GM18508 (cell line): ENCODE data around the gene NCLN.
"Not testable (repeated sequence)": the region's sequence is repeated elsewhere in the genome, so short reads cannot be mapped to it uniquely, and the experiment has no call there.

Source experiments
- ATAC-seq: cut with Tn5 transposase; IDR thresholded peaks from one replicate; pipeline ENCODE4 v1.9.1; 2021; ENCODE audit warnings: moderate number of reproducible peaks; ENCODE audit not compliant: insufficient read depth, unreplicated experiment

The NCLN gene

GRCh38 chr19:3196064-3196932 lies 10.6 kb downstream of the NCLN start:
- no peak for ATAC-seq

GRCh38 chr19:3196933-3197205 lies 11.1 kb downstream of the NCLN start:
- no peak for ATAC-seq

- no peak for ATAC-seq
These were observed 13.4 kb downstream of the NCLN start for GRCh38 chr19:3198901-3199700.

- ATAC-seq: no peak
These were observed 15.5 kb downstream of the NCLN start for GRCh38 chr19:3201072-3201700.

- no peak for ATAC-seq
These were observed 16.2 kb downstream of the NCLN start for GRCh38 chr19:3201911-3202310.

- no peak for ATAC-seq
These were observed 16.6 kb downstream of the NCLN start for GRCh38 chr19:3202346-3202745.

- ATAC-seq: not testable (repeated sequence)
These were observed 17.2 kb downstream of the NCLN start for GRCh38 chr19:3202895-3203294.

- no peak for ATAC-seq
These were observed 18.3 kb downstream of the NCLN start for GRCh38 chr19:3203805-3204645.

GRCh38 chr19:3204646-3205275 lies 19.0 kb downstream of the NCLN start:
- ATAC-seq: no peak

- ATAC-seq: no peak
These were observed 20.7 kb downstream of the NCLN start for GRCh38 chr19:3206216-3206953.

- no peak for ATAC-seq
These were observed 21.9 kb downstream of the NCLN start for GRCh38 chr19:3207461-3208242.

GRCh38 chr19:3208317-3209207 lies 22.8 kb downstream of the NCLN start:
- no peak for ATAC-seq

- ATAC-seq: no peak
These were observed 24.8 kb downstream of the NCLN start for GRCh38 chr19:3210347-3211017.

GRCh38 chr19:3211191-3211590 lies 25.5 kb downstream of the NCLN start:
- ATAC-seq: no peak

- ATAC-seq: no peak
These were observed 27.4 kb downstream of the NCLN start for GRCh38 chr19:3213159-3213558.

- no peak for ATAC-seq
These were observed 31.1 kb downstream of the NCLN start for GRCh38 chr19:3216874-3217273.

- ATAC-seq: no peak
These were observed 34.8 kb downstream of the NCLN start for GRCh38 chr19:3220576-3220975.
